HL-60 (cell line): Measurements from ENCODE around the gene SEPTIN2.
"Not testable (repeated sequence)": the region's sequence is repeated elsewhere in the genome, so short reads cannot be mapped to it uniquely, and the experiment has no call there.

ENCODE experiments used
- DNase-seq, 2 experiments: peaks; one replicate each; pipeline ENCODE4 v3.0.0-alpha.2; 2010 to 2020; ENCODE audit warnings: low read depth in 1 of 2, low spot score in 1 of 2
- H3K27ac ChIP-seq: fragments of 250-450 bp; sonication (Bioruptor Pico); replicated peaks from 2 replicates; pipeline ENCODE4 v1.5.1; 2020; ENCODE audit warnings: mild to moderate bottlenecking, moderate library complexity
- H3K27me3 ChIP-seq: fragments of 250-450 bp; sonication (Bioruptor Pico); 2 replicates; pipeline ENCODE4 v1.5.1; 2021; ENCODE audit warnings: mild to moderate bottlenecking, moderate library complexity; ENCODE audit not compliant: insufficient read depth, poor library complexity, severe bottlenecking
- H3K4me3 ChIP-seq: replicated peaks from 2 replicates; pipeline ENCODE4 v1.5.1; 2011; ENCODE audit warnings: mild to moderate bottlenecking, control low read depth, low read length; ENCODE audit not compliant: insufficient read depth
- CTCF ChIP-seq: IDR thresholded peaks from one replicate; pipeline ENCODE4 v1.5.1; 2011; ENCODE audit warnings: low read length, control low read depth, inconsistent platforms; ENCODE audit not compliant: insufficient read depth
- GABPA ChIP-seq: IDR thresholded peaks from 2 replicates; pipeline ENCODE4 v1.6.1; 2012; ENCODE audit warnings: low read depth
- POLR2AphosphoS5 ChIP-seq: IDR thresholded peaks from 2 replicates; pipeline ENCODE4 v1.6.1; 2012; ENCODE audit warnings: low read depth
- REST ChIP-seq: IDR thresholded peaks from 2 replicates; pipeline ENCODE4 v1.6.1; 2012; ENCODE audit warnings: low read depth; ENCODE audit not compliant: insufficient replicate concordance
- SPI1 ChIP-seq: IDR thresholded peaks from 2 replicates; pipeline ENCODE4 v1.6.1; 2012; ENCODE audit warnings: low read depth, mild to moderate bottlenecking, borderline replicate concordance

The SEPTIN2 gene

GRCh38 chr2:241289597-241289996, 26.1 kb upstream of the SEPTIN2 start:
- Histone ChIP-seq H3K4me3 (no peak overlapping the region), H3K27ac (no peak overlapping the region), H3K27me3 (no peaks in the 10 kb centered on the region)
- DNase-seq, result no peak
- TF ChIP-seq POLR2AphosphoS5 (no peak), SPI1 (no peak), GABPA (no peak), CTCF (no peak)

GRCh38 chr2:241291153-241291552, 24.6 kb upstream of the SEPTIN2 start:
- no peak overlapping the region for H3K27ac ChIP-seq

GRCh38 chr2:241291977-241292376, 23.7 kb upstream of the SEPTIN2 start:
- DNase-seq, result no peak
- no peak overlapping the region for H3K27ac ChIP-seq
- no peak overlapping the region for H3K4me3 ChIP-seq

More at GRCh38 chr2:241291153-241291552, 24.6 kb upstream of the SEPTIN2 start:
- no peaks in the 10 kb centered on the region for H3K27me3 ChIP-seq
- DNase-seq, result no peak
- no peak for TF ChIP-seq GABPA
- no peak for TF ChIP-seq POLR2AphosphoS5
- no peak overlapping the region for H3K4me3 ChIP-seq

GRCh38 chr2:241293378-241293797, 22.3 kb upstream of the SEPTIN2 start:
- not testable (repeated sequence) for H3K27ac ChIP-seq, H3K27me3 ChIP-seq, H3K4me3 ChIP-seq, DNase-seq

More at GRCh38 chr2:241291977-241292376, 23.7 kb upstream of the SEPTIN2 start:
- no peaks in the 10 kb centered on the region for H3K27me3 ChIP-seq
- TF ChIP-seq REST, result no peak
- no peak for TF ChIP-seq CTCF
- TF ChIP-seq SPI1, result no peak
- TF ChIP-seq GABPA, result no peak
- no peak for TF ChIP-seq POLR2AphosphoS5

- DNase-seq, result no peak
- Histone ChIP-seq H3K27me3 (no peaks in the 10 kb centered on the region), H3K27ac (no peak overlapping the region), H3K4me3 (no peak overlapping the region)
- no peak for TF ChIP-seq CTCF
These were observed 20.2 kb upstream of the SEPTIN2 start for GRCh38 chr2:241295326-241296095.
